GM08714 (cell line): ENCODE measurements around the gene LRP2BP.
"Not testable (repeated sequence)": the region's sequence is repeated elsewhere in the genome, so short reads cannot be mapped to it uniquely, and the experiment has no call there.

Source experiments
- H3K4me3 ChIP-seq: fragments of 200-500 bp; sonication (Bioruptor generic); 2 replicates; pipeline ENCODE4 v1.5.1; 2014; ENCODE audit warnings: mild to moderate bottlenecking, low read length, inconsistent platforms
- ZNF274 ChIP-seq: IDR thresholded peaks from 2 replicates; pipeline ENCODE4 v1.6.1; 2012; ENCODE audit warnings: mild to moderate bottlenecking, low read depth, low read length

Gene LRP2BP

DNA sequence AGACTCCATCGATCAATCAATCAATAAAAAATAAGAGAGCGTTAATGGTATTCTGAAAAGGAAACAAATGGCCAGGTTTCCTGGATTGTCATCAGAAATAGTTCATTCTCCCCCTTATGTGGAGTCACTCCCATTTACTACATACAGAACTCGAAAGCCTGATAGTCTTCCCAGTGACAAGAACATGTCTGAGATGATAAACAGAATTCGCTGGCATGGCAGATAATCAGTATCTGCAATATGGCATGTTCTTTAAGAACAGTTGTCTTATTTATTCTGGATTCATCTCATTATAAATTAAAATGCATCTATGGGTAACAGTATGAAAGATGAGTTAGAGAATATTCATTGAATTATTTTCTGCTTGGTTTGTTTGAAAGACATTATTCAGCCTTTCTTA lies 61.4 kb downstream of the LRP2BP start:
- H3K4me3 ChIP-seq = no peak overlapping the region
- no peak for TF ChIP-seq ZNF274

DNA sequence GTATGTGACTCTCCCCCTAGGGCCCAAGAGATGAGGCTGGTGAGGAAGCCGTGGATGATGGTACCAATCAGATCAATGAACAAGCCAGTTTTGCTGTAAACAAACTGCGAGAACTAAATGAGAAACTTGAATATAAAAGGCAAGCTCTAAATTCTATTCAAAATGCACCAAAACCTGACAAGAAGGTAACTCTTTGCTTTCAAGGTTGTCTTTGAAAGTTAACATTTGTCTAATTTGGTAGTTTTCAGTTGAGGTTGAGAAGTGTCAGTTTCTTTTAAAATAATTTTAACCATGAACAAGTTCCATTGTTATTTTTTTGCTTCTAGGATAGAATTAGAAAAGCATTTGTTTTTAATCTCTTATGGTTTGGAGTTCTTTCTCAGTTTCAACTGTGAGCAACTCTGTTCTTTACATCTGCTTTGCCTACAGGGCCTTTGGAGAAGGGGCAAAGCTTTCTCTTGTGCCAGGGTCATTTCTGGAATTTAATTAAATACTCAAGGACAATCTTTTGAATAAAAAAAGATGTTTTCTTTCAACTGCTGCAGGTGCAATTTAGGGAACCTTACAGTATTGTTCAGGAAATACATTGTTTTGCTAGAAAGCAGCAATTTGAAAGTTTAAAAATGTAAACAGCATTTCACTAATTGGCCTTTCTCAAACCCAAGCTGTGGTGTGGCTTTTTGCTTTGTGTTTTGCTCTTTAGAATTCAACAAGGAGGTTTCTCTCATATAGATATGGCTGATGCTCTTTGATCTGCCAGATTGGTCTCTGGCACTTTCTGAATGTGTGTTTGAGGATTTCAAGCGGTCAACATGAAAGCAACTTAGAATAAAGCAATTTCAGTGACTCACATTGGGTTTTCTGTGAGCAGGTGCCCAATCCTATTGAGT lies 62.9 kb downstream of the LRP2BP start:
- TF ChIP-seq ZNF274 = no peak
- H3K4me3 ChIP-seq = no peak overlapping the region

GRCh38 chr4:185329879-185330510 lies 65.7 kb downstream of the LRP2BP start:
- not testable (repeated sequence) for H3K4me3 ChIP-seq

DNA sequence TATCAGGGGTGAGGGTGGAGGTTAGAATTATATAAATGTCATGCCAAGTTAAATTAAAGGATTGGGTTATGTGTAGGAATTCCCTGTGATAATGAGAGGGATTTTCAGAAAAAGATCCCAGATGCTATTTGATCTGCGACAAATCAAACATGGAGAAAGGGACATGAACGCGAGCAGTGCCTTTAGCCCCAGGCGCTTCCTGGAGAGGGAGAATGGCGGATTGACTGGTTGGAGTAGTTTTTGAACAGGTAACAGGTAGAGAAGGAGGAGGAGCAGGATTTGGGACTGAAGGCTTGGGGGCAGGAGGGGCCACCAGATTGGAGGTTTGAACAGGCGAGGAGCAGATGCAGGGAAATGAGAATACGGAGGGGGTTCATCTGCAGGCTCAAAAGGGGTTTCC lies 67.1 kb downstream of the LRP2BP start:
- no peak for TF ChIP-seq ZNF274
- H3K4me3 ChIP-seq = no peak overlapping the region

GRCh38 chr4:185325721-185326120 lies 70.0 kb downstream of the LRP2BP start:
- H3K4me3 ChIP-seq = not testable (repeated sequence)

DNA sequence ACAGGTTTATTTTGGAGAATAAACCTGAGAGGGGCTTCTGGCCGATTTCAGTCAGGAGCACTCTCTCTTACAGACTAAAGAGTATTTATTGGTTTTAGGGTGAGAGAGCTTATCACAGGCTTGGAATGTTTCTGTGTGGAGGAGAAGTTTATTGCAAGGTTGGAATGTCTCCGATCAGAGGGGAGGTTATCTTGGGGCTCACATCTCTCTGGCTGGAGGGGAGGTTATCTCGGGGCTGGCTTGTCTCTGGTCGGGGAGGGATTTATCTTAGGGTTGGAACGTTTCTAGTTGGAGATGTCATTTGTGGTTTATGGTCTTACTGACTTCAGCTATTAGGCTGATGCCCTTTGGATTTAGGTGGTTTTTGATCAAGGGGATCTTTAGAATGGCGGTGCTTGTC lies 71.4 kb downstream of the LRP2BP start:
- H3K4me3 ChIP-seq = not testable (repeated sequence)

- TF ChIP-seq ZNF274 = no peak
- H3K4me3 ChIP-seq = no peak overlapping the region
These were observed 72.1 kb downstream of the LRP2BP start for GRCh38 chr4:185323606-185324005.

DNA sequence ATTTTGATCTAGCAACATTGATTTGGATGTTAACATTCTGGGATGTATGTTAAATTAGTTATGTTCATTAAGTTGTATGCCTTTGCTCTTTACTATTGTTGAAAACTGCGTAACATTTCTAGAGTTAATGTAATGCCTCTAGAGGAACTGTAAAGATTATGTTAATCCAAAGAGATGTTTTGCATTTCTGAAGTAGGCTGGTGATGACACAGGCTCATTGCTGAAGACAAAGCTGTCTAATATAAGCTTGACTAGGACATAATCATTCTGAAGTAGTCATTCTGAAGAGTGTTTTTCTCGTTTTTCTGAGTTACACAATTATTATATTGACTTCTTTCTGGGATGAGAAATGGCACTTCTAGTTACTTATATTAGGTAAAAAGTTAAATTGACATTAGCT lies 72.9 kb downstream of the LRP2BP start:
- TF ChIP-seq ZNF274 = no peak
- no peak overlapping the region for H3K4me3 ChIP-seq

GRCh38 chr4:185318679-185319078 lies 77.0 kb downstream of the LRP2BP start:
- no peak overlapping the region for H3K4me3 ChIP-seq
- no peak for TF ChIP-seq ZNF274

DNA sequence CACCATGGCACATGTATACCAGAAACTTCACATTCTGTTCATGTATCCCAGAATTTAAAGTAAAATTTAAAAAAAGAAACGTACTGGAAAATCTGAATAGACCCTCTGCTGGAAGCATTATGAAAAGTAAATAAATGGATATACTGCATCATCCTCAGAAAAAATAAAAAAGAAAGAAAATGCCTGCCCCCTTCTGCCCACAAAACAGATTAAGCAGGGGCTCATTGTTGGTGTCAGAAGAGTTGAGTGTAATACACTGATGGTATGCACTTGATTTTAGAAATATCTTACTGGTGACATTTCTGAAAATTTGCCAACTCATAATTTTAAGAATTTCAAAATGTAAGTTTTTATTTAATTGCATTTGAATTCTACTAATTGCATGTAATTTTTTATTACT lies 77.8 kb downstream of the LRP2BP start:
- TF ChIP-seq ZNF274 = no peak
- H3K4me3 ChIP-seq = no peak overlapping the region

DNA sequence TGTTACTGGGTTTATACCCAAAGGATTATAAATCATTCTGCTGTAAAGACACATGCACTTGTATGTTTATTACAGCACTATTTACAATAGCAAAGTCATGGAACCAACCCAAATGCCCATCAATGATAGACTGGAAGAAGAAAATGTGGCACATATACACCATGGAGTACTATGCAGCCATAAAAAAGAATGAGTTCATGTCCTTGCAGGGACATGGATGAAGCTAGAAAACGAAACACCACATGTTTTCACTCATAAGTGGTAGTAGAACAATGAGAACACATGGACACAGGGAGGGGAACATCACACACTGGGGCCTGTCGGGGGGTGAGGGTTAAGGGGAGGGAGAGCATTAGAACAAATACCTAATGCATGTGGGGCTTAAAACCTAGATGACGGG lies 78.3 kb downstream of the LRP2BP start:
- not testable (repeated sequence) for H3K4me3 ChIP-seq
